Caki2 (cell line): Measurements from ENCODE around the gene SCRT2. TPM values are rescaled to one million over a fixed set of nuclear protein-coding genes. Genes with fewer than 3 reads are reported as not detected.

Experiments
- DNase-seq: peaks from one replicate; pipeline ENCODE4 v3.0.0-alpha.2; 2015; ENCODE audit warnings: low read depth
- in situ Hi-C: cut with HindIII; loops from 2 replicates; pipeline ENCODE4 v1.10.0; 2016; ENCODE audit warnings: low sequenced_read_pairs, low pct_unique_long_range_greater_than_20kb, mixed read lengths
- total RNA-seq: library from RNA; depleted of rRNA; stranded (reverse); fragments of >200 nt; shearing (Covaris generic); gene quantifications from 2 replicates; pipeline ENCODE4 v1.2.3, GENCODE V29; 2014; ENCODE audit warnings: low replicate concordance

SCRT2 gene
- total RNA-seq, 1 experiment from 2014 or later: not detected

DNA sequence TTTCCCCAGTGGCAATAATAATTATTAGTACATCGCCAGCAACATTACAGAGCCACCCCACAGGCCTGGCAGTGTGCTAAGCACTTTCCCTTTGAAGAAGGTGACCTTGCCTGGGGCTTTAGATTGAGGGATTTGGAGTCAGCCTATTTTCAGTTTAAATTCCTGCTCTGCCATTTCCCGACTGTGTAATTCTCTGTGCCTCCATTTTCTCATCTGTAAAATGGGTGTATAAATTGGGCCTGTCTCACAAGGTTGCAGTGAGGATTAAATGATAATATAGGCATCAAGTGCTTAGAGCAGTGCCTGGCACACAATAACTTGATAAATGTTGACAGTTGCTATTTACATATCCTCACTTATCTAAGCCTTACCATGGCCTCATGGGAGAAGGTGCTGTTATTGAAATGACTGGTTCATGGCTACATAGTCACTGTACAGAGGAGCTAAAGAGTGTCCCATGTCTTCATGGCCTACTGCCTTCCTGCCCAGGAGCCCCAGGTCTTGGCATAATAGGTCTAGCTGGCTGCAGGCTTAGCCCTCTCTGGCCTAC lies 5.1 kb upstream of the SCRT2 start:
- in situ Hi-C loops: no loop called here

DNA sequence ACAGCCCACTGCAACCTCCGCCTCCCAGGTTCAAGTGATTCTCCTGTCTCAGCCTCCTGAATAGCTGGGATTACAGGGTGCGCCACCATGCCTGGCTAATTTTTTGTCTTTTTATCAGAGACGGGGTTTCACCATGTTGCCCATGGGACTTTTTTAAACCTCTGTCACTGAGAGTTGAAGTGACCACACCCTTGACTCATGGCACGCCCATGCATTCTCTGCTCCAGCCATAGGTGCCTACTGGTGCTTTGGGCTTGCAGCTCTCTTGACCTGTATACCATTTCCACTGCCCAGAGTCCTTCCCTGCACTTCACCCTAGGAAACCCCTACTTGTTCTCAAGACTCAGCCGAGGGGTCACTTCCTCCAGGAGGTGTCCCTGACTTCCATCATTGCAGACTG lies 2.4 kb upstream of the SCRT2 start:
- in situ Hi-C loops: no loop called here
- DNase-seq: no peak

More for the DNA sequence above, 5.1 kb upstream of the SCRT2 start:
- no peak for DNase-seq

DNA sequence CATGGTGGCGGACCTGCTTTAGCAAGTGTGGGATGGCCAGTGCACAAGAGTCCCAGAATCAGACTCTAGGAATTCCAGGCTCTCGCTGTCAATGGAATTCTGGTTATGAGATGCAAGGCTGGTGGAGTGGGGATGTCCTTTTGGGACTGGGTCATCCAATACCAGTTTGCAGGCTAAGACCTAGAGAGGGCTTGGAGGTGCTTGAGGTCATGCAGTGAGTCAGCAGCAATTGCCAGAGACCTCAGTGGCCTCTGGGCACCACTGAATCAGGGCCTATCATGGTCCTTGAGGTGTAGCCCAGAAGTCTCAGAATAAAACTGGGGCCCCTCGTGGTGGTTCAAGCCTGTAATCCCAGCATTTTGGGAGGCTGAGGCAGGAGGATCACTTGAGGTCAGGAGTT lies 1.4 kb upstream of the SCRT2 start:
- no peak for DNase-seq
- in situ Hi-C loops: no loop called here

DNA sequence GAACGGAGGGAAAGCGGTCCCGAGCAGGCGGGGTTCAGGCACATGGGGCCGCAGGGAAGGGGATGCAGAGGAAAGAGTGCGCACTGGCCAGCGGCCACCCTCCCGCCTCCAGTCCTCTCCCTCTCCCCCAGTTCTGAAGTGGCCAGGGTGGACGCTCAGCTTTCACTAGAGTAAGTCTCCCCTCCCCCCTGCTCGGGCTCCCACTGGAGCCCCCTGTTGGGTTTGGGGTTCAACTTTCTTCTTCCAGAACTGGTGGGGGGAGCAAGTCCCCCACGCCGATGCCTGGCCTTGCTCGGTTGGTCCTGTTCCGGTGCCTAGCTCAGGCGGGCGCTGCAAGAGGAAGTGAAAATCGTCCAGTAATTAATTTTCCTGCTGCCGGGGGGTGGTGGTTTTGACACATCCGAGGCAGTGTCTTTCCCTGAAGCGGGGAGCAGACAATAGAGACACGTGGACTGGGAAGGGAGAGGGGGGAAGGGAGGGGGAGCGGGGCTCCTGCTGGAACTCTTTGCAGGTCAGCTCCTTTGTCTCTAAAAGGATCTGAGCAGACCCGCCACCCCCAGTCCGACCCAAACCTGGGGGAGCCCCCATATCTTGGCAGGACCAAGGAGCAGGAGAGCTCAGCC lies 824 bp upstream of the SCRT2 start:
- no peak for DNase-seq
- in situ Hi-C loops: no loop called here

DNA sequence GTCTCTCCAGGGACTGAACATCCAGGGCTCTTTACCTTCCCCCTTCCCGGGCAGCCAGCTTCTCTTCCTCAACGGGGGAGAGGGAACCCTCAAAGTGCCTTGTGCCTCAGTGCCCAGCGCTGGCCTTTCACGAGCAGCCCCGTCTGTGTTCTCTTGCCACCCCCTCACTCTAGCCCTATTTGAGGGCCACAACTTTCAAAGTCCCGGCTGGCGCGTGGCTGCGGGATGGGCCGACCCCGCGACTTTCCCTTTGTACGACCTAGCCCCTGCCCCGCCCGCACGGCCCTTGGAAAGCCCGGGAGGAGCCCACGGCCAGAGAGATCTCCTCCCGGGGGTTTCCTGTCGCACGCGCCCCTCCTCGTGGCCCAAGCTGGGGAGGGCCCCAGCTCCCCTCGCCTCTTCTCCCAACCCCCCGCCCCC lies 559 bp downstream of the SCRT2 start:
- no peak for DNase-seq
- in situ Hi-C loops: no loop called here

DNA sequence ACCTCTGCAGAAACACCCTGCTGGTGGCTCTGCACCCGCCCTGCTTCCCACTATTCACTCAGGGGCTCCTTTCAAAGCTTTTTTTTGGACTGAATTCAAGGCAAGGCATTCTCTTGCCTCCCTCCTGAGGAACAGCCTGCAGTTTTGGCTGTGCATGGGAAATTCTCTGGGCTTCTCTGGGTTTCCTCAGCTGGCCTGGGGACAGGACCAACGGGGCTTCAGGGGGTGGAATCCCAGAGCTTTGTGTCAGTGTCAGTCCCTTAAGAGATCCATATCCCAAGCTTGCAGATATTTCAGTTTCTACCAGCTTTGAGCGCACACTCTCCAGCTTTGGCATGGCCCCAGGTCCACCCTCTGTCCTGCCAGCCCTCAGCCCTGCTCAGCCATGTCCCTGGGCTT lies 2.0 kb downstream of the SCRT2 start:
- in situ Hi-C loops: no loop called here
- no peak for DNase-seq

DNA sequence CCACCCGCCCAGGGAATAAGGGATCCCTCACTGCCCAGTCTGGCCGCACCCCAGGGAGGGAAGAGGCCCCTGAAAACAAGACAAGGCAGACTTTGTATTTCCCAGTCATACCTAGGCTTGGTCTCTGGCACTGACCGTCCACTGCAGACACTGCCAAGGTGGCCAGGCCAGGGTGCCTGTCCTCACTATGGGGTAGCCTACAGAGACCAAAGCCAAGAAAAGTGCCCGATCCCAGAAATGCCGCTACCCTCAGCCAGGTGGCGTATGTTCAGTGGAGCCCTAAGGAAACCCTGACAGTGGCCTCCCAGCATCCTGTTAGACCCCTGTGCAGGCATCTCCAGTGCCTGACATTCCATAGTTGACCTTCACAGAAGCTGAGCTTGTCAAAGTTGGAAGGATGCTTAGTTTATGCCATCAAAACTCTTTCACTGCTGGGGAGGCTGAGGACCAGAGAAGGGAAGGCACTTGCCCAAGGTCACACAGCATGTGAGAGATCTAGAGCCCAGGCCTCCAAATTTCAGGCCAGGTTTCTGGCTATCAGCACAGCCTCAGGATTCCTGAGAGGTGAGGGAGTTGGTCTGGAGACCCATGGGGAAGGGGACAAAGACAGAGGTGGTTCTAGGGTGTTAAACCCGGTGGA lies 2.5 kb downstream of the SCRT2 start:
- in situ Hi-C loops: no loop called here
- DNase-seq: no peak

DNA sequence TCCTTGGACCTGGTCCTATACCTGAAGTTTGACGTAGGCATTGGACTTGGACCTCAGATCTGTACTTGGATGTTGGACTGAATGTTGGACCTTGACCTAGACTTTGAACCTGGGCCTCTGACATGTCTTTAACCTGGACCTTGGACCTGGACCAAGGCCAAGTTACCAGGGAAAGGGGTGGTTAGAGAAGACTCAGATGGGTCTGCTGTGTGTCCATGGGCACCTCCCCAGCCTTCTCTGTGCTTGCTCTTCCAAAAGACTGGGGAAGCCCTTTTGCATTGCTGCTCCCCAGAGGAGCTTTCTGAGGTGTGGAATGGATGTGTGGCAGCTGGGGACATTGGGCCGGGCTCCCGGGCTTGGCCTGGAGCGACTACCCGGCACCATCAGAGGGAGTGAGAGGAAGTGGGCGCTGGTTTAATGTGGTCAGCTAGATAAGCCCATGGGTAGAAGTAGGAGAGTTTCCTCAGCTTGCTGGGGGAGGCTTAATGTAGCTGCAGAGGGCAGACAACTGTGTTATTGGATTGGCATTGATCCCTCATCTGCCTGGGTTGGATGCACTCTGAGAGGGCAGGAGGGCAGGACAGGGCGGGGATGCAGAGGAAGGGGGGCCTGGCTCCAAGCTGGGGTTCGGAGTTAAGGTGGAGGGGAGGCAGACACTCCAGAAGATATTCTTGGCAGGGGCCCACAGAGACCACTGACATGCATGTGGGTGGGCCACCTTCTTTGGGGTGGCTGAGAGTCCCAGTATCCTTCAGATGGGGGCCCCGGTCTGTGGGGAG lies 4.2 kb downstream of the SCRT2 start:
- in situ Hi-C loops: no loop called here
- no peak for DNase-seq

DNA sequence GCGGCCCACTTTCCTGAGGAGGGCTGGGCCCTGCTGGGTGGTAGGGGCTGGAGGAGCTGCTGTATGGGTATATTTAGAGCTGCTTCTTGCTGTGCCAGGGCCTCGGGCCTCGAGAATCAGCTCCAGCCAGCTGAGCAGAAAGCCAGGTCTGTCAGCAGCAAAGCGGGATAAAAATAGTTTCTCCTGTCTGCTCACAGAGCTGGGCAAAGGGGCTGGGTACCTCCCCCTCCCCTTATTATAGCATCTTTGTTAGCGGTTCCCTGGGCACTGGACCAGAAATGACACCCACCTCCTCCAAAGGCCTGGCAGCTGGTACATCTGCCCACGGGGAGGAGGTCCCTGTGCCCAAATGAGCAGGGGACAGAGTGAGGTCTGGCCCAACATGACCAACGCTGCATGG lies 6.0 kb downstream of the SCRT2 start:
- DNase-seq: no peak
- in situ Hi-C loops: no loop called here

DNA sequence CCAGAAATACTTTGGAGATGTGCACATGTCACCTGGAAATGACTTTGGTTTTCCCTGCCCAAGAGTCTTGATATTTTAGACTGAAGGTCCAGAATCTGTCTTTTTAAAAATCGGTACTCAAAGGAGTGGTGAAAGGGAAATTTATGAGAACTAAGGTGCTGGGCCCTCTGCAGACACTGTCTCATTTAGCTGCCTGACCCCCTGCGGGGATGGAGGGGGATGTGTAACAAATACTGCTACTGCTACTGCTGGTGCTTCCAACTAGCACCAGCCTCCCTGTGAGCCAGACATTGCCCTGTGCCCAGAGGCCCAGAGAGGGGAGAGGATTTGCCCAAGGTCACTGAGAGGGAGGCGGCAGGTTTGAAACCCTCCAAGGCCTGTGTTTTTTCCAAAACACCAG lies 7.0 kb downstream of the SCRT2 start:
- in situ Hi-C loops: no loop called here
- DNase-seq: no peak

DNA sequence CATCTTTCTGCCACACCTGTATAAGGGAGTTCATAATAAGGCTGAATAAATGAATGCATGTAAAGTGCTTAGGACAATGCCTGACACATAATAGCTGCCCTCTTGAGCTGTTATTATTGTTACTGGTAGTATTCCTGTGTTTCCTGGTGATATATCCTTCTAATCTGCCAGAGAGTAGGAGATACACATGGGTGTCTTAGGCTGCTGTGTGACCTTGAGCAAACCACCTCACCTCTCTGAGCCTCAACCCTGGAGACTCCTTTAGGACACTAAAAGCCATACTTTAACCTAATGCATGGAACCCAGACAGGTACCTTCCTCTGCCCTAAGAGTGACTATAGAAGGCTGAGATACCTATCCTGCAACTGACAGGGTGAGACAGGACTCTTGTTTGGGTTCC lies 7.6 kb downstream of the SCRT2 start:
- DNase-seq: no peak
- in situ Hi-C loops: no loop called here

DNA sequence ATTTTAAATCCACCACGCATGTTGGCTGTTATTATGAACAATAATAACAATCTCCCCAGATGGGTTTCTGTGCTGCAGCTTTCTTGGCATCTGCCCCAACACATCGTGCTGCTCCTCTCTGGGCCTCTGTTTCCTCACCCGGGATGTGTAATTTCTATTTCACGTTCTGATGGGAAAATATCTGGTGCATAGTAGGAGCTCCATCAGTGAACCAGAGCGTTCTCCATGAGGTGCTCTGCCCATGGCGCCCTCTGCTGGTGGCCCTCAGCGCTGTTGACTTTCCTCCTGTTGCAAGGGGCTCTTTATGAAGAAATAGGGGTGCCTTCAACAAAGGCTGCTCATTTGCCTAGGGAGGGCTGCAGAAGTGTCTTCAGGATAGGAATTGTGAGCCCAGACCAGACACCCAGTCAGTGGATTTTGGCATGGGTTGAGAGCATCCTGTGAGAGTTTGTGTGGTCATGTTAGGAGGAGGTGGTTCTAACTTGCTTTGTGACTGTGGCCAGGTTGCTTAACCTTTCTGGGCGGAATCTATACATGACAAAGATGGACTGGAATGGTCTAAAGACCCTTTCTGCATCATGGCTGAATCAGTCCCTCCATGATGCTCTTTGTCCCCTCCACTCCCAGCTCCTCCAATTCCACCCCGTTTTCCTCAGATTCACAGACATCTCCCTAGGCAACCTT lies 8.1 kb downstream of the SCRT2 start:
- in situ Hi-C loops: no loop called here
- DNase-seq: no peak

DNA sequence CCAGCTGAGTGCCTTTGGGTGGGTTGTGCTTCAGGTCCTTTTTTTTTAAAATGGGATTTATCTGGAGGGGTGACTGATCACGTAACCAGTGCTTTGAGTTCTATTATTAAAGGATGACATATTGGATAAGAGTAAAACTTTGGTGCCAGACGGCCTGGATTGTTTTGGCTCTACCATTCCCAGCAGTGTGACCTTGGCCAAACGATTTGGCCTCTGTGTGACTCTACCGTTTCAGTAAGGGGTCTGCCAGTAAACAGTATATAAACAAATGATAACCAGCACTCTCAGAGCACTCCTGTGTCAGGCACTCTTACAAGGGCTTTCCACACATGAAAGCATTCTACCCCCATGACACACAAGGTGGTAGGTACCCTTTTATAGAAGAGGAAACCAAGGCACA lies 8.7 kb downstream of the SCRT2 start:
- in situ Hi-C loops: no loop called here
- no peak for DNase-seq

DNA sequence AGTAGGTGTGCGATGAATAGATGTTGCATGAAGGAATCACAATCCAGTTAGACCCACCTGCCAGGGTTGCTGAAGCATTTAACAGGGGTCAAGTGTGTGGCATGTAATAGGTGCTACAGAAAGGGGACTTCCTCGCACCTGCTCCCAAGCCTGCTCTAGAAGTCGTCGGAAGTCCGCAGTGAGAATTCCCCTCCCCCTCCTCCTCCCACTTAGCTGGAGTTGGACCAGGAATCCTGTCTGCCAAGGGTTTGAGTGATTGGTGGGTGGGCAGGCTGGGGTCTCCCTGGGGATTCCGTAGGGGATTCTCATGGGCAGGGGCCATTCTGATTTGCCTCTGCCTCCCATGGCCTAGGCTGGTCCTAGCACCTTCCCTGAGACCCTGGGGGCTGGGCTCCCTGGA lies 10.3 kb downstream of the SCRT2 start:
- in situ Hi-C loops: no loop called here
- no peak for DNase-seq

DNA sequence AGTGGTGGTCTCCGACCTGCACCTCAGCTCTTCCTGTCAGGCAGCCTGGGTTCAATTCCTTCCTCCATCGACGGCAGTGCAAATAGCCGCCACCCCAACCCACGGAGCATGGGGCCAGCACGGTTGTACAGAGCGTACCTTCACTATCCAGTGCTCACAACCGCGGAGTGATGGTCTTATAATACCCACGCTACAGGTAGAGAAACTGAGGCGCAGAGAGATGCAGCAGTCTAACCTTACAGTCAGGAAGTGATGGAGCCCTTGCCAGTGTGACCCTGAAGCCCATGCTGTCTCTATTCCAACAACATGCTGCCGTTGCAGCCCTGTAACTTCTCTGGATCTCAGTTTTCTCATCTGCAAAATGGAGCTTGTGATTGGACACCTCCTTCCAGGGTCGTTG lies 11.0 kb downstream of the SCRT2 start:
- in situ Hi-C loops: no loop called here
- DNase-seq: no peak

DNA sequence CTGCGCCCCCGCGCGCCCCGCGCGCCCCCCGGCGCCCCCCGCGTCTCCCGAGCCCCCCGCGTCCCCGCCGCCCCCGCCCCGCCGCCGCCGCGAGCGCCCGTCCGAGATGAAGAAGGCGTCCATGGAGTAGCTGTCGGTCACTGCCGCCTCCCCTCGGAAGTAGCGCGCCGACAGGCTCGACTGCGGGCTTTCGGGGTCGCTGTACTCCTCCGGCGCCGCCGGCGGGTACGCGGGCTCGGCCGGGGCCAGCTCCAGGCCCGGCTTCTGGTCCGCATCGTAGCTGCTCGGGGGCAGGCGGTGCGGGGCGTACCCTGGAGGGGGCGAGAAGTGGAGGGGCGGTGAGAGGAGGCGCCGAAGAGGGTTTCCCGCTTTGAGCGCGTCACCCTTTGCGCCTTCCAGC lies 11.5 kb downstream of the SCRT2 start:
- DNase-seq: no peak
- in situ Hi-C loops: no loop called here

DNA sequence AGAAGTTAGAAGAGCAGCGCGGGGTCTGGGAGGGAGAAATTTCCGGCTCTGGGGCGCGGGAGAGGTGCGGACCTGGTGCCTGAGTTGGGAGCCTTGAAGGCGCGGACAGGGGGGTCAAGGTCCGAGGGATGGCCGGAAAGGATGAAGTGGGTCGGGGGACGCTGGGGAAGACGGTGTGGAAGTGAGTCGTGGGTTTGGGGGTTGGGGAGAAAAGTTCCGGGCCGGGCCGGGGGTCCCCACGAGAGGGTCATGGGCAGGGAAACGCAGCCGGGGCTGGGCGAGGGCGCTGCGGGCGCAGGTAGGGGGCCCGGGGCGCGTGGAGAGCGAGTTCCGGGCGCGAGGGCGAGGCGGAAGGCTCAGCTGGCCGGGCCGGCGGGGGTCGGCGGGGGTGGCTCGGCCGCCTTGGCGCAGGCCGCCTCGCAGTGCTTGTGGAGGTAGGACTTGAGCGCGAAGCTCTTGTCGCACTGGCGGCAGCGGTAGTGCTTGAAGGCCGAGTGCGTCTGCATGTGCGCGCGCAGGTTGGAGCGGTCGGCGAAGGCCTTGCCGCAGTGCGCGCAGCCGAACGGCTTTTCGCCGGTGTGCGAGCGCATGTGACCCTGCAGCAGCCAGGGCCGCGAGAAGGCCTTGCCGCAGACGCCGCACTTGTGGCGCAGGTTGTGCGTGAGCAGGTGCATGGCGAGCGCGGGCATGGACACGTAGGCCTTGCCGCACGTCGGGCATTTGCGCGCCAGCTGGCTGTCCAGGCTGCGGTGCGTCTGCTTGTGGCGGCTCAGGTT lies 12.1 kb downstream of the SCRT2 start:
- DNase-seq: no peak
- in situ Hi-C loops: no loop called here
